Heart left ventricle (tissue), 13 donors: ENCODE measurements around the gene MLN.
"Not testable (repeated sequence)": the region's sequence is repeated elsewhere in the genome, so short reads cannot be mapped to it uniquely, and the experiment has no call there.

Experiments used
- POLR2A ChIP-seq, 2 donors: fragments of 450-650 bp; IDR thresholded peaks; one replicate each; pipeline ENCODE4 v1.6.1; 2017; ENCODE audit warnings: antibody characterized with exemption in 2 of 2, mild to moderate bottlenecking in 2 of 2, moderate library complexity in 2 of 2
- TF ChIP-seq, protein P1 (sequence below), 12 donors: fragments of 200-600 bp; sonication (generic) in 4 of 12; IDR thresholded peaks; one replicate each; pipeline versions ENCODE4 v1.5.0 to v1.8.0; 2018 to 2022; ENCODE audit warnings: antibody characterized with exemption in 12 of 12, mild to moderate bottlenecking in 5 of 12
- donor health status: ischemic (EF 13 %, LVEDD 7.1; RV severe dilation, severe dysfunction).
- donor health status: DM: no; HTN: yes; CAD: no.
- donor health status: DM: no; HTN: no; CAD: no.
- donor health status: ischemic (EF 25% LVEDD 6.9; RV normal size, moderate dysfunction).
- donor health status: ischemic (EF 25% LVEDD 5.7; RV mildly dilated, moderate dysfunction).
- donor health status: ischemic (EF 35%, LVEDD 5.7; RV mildly dilated, moderate dysfunction).
- donor health status: nonischemic (EF 11% LVEDD 7.7; RV severe dilation, severe dysfunction).
- donor health status: DM: yes; HTN: yes; CAD: no.
- donor health status: PGD.
- donor health status: ischemic (EF 29% LVEDD 5.4; RV normal size, mild dysfunction).
- donor health status: nonischemic (EF 23%, LVEDD 6.1; RV moderate dilation, normal function).

DNA sequence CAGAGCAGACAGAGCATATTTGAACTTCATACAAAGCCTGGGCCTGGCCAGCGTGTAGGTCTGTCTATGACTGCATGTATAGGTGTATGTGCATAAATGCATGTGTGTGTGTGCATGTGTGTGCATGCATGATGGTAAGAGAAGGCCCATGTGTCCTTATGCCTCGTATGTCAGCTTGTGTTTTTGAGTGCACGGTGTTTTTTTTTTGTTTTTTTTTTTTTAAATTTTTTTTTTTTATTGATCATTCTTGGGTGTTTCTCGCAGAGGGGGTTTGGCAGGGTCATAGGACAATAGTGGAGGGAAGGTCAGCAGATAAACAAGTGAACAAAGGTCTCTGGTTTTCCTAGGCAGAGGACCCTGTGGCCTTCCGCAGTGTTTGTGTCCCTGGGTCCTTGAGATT is 27.9 kb upstream of the MLN start:
- TF ChIP-seq POLR2A (IDR thresholded peaks at IDR 0.05), result not testable (repeated sequence)
- TF ChIP-seq, protein P1, sequence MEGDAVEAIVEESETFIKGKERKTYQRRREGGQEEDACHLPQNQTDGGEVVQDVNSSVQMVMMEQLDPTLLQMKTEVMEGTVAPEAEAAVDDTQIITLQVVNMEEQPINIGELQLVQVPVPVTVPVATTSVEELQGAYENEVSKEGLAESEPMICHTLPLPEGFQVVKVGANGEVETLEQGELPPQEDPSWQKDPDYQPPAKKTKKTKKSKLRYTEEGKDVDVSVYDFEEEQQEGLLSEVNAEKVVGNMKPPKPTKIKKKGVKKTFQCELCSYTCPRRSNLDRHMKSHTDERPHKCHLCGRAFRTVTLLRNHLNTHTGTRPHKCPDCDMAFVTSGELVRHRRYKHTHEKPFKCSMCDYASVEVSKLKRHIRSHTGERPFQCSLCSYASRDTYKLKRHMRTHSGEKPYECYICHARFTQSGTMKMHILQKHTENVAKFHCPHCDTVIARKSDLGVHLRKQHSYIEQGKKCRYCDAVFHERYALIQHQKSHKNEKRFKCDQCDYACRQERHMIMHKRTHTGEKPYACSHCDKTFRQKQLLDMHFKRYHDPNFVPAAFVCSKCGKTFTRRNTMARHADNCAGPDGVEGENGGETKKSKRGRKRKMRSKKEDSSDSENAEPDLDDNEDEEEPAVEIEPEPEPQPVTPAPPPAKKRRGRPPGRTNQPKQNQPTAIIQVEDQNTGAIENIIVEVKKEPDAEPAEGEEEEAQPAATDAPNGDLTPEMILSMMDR (IDR thresholded peaks at IDR 0.05), result not testable (repeated sequence)
